NB4 (cell line): ENCODE data around the gene KCNQ1.

Source experiments
- MYC ChIP-seq: IDR thresholded peaks from 2 replicates; pipeline ENCODE4 v1.6.1; 2011; ENCODE audit warnings: low read depth, low read length
- POLR2A ChIP-seq: IDR thresholded peaks from 2 replicates; pipeline ENCODE4 v1.6.1; 2011; ENCODE audit warnings: mild to moderate bottlenecking; ENCODE audit not compliant: insufficient read length; ENCODE audit errors: extremely low read depth
- TF ChIP-seq, protein P1 (sequence below): IDR thresholded peaks from one replicate; pipeline ENCODE4 v1.5.1; 2012; ENCODE audit warnings: low read depth, low read length
- TF ChIP-seq, protein P2 (sequence below): IDR thresholded peaks from 2 replicates; pipeline ENCODE4 v1.6.1; 2011; ENCODE audit warnings: low read depth, low read length

DNA sequence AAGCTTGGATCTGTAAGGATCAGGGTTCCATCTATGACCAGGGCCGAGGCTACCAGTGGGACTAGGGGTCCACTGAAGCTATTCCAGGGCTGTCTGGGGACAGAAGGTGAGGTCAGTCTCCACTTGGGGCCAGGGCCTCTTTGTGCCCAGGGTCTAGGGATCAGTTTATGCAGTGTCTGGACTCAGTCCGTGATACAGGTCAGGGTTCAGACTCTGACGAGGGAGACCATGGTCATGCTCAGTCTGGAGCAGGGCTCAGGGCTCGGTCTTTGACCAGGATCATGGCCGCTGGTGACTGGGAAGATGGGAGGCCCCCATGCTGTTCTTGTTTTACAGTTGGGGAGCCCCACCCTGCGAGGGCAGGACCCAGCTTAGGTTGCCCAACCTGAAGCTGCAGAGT lies 32.5 kb upstream of the KCNQ1 start:
- TF ChIP-seq, protein P1, sequence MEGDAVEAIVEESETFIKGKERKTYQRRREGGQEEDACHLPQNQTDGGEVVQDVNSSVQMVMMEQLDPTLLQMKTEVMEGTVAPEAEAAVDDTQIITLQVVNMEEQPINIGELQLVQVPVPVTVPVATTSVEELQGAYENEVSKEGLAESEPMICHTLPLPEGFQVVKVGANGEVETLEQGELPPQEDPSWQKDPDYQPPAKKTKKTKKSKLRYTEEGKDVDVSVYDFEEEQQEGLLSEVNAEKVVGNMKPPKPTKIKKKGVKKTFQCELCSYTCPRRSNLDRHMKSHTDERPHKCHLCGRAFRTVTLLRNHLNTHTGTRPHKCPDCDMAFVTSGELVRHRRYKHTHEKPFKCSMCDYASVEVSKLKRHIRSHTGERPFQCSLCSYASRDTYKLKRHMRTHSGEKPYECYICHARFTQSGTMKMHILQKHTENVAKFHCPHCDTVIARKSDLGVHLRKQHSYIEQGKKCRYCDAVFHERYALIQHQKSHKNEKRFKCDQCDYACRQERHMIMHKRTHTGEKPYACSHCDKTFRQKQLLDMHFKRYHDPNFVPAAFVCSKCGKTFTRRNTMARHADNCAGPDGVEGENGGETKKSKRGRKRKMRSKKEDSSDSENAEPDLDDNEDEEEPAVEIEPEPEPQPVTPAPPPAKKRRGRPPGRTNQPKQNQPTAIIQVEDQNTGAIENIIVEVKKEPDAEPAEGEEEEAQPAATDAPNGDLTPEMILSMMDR = no peak
- TF ChIP-seq POLR2A (no peak), MYC (no peak)
- TF ChIP-seq, protein P2, sequence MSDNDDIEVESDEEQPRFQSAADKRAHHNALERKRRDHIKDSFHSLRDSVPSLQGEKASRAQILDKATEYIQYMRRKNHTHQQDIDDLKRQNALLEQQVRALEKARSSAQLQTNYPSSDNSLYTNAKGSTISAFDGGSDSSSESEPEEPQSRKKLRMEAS = no peak
